B cell (primary cell): ENCODE measurements around the gene ZNF669. TPM values are rescaled to one million over a fixed set of nuclear protein-coding genes. Genes with fewer than 3 reads are reported as not detected.

Experiments used
- ATAC-seq: fragments of 200-7000 bp; cut with Tn5 transposase; one replicate; pipeline ENCODE4 v1.10.0; 2021; ENCODE audit warnings: low read depth, mild to moderate bottlenecking, moderate number of reproducible peaks, moderate library complexity
- CTCF ChIA-PET: fragments of 350-600 bp; sonication (Branson Sonifier 250); formaldehyde crosslinking; loops from one replicate; lab custom pipeline; 2021; ENCODE audit warnings: antibody characterized with exemption, inconsistent platforms; lab: Charles Lee
- POLR2A ChIA-PET: fragments of 350-600 bp; sonication (Branson Sonifier 250); formaldehyde crosslinking; loops from one replicate; lab custom pipeline; 2021; ENCODE audit warnings: antibody characterized with exemption; lab: Charles Lee
- DNase-seq: peaks from one replicate; pipeline ENCODE4 v3.0.0; 2013
- H2AFZ ChIP-seq: 2 replicates; pipeline ENCODE4 v1.6.1; 2012; ENCODE audit warnings: mild to moderate bottlenecking, low read depth, low read length; ENCODE audit not compliant: insufficient read depth, poor library complexity, severe bottlenecking
- H3K27ac ChIP-seq, 2 donors: 1 replicate in 1 of 2; 2 replicates in 1 of 2; pipeline ENCODE4 v1.5.1; 2012 to 2013; ENCODE audit warnings: low read length in 2 of 2, mild to moderate bottlenecking in 2 of 2, moderate library complexity in 1 of 2
- H3K27me3 ChIP-seq, 4 experiments: fragments of 200-600 bp in 1 of 4; sonication (generic) in 1 of 4; replicated peaks in 1 of 4; 1 replicate in 2 of 4; 2 replicates in 2 of 4; pipeline versions ENCODE4 v1.6.1 to v1.7.0; 2013 to 2016; ENCODE audit warnings: low read length in 3 of 4, mild to moderate bottlenecking in 2 of 4, mixed read lengths in 1 of 4, moderate library complexity in 1 of 4; ENCODE audit not compliant: insufficient read depth in 4 of 4, control insufficient read depth in 3 of 4; ENCODE audit errors: control extremely low read depth in 1 of 4
- H3K36me3 ChIP-seq, 2 experiments: replicated peaks in 1 of 2; 1 replicate in 1 of 2; 2 replicates in 1 of 2; pipeline versions ENCODE4 v1.6.1 to v1.7.1; 2013; ENCODE audit warnings: low read length in 1 of 2; ENCODE audit not compliant: insufficient read depth in 2 of 2, control insufficient read depth in 1 of 2; ENCODE audit errors: control extremely low read depth in 1 of 2, extremely low read depth in 1 of 2
- H3K4me1 ChIP-seq, 2 donors: fragments of 200-600 bp in 1 of 2; sonication (generic) in 1 of 2; 1 replicate in 1 of 2; 2 replicates in 1 of 2; pipeline versions ENCODE4 v1.5.1 to v1.6.1; 2013 to 2017; ENCODE audit warnings: low read length in 2 of 2; ENCODE audit not compliant: control insufficient read depth in 2 of 2, insufficient read depth in 2 of 2
- H3K4me2 ChIP-seq: replicated peaks from 2 replicates; pipeline ENCODE3; 2012; ENCODE audit warnings: mild to moderate bottlenecking, low read depth, low read length; ENCODE audit not compliant: poor library complexity, severe bottlenecking
- H3K4me3 ChIP-seq, 5 experiments: fragments of 200-600 bp in 1 of 5; sonication (generic) in 1 of 5; 1 replicate in 3 of 5; 2 replicates in 2 of 5; pipeline versions ENCODE4 v1.5.1 to v1.7.0; 2011 to 2016; ENCODE audit warnings: low read length in 4 of 5, mild to moderate bottlenecking in 4 of 5, low read depth in 2 of 5, control low read depth in 1 of 5, moderate library complexity in 1 of 5; ENCODE audit not compliant: insufficient read depth in 1 of 5; ENCODE audit errors: control extremely low read depth in 1 of 5, extremely low read depth in 1 of 5
- H3K79me2 ChIP-seq: fragments of 200-600 bp; sonication (generic); one replicate; pipeline ENCODE4 v1.6.0; 2016; ENCODE audit warnings: low read length; ENCODE audit not compliant: control insufficient read depth, insufficient read depth
- H3K9ac ChIP-seq: fragments of 200-600 bp; sonication (generic); 2 replicates; pipeline ENCODE4 v1.6.1; 2017; ENCODE audit warnings: mild to moderate bottlenecking, low read length, moderate library complexity
- H3K9me3 ChIP-seq, 3 donors: one replicate each; pipeline versions ENCODE4 v1.6.1 to v1.7.1; 2013; ENCODE audit warnings: low read length in 2 of 3; ENCODE audit not compliant: control insufficient read depth in 2 of 3, insufficient read depth in 1 of 3; ENCODE audit errors: control extremely low read depth in 1 of 3
- H4K20me1 ChIP-seq: 2 replicates; pipeline ENCODE4 v1.6.0; 2012; ENCODE audit warnings: mild to moderate bottlenecking, low read length; ENCODE audit not compliant: insufficient read depth, control insufficient read depth, poor library complexity, severe bottlenecking
- H3K27ac Mint-ChIP-seq: one replicate; pipeline ENCODE4 v1.8.0; 2021; ENCODE audit warnings: mixed read lengths
- H3K27me3 Mint-ChIP-seq: one replicate; pipeline ENCODE4 v1.8.0; 2021; ENCODE audit warnings: mixed read lengths
- H3K4me1 Mint-ChIP-seq: one replicate; pipeline ENCODE4 v1.8.0; 2021; ENCODE audit warnings: mixed read lengths
- H3K4me3 Mint-ChIP-seq: one replicate; pipeline ENCODE4 v1.8.0; 2021; ENCODE audit warnings: mixed read lengths
- H3K9me3 Mint-ChIP-seq: one replicate; pipeline ENCODE4 v1.8.0; 2022; ENCODE audit warnings: mixed read lengths; ENCODE audit not compliant: insufficient read depth
- CTCF ChIP-seq: fragments of 200-600 bp; IDR thresholded peaks from one replicate; pipeline ENCODE4 v1.8.0; 2022; ENCODE audit warnings: antibody characterized with exemption, mild to moderate bottlenecking
- EZH2 ChIP-seq: IDR thresholded peaks from 2 replicates; pipeline ENCODE4 v1.6.1; 2012; ENCODE audit warnings: borderline replicate concordance, low read depth, mild to moderate bottlenecking, moderate library complexity, low read length; ENCODE audit not compliant: insufficient read depth, poor library complexity, severe bottlenecking
- WGBS: methylation state at CpG from one replicate; pipeline ENCODE4 v1.1.5; 2013; ENCODE audit warnings: missing lambda C conversion rate; ENCODE audit not compliant: insufficient coverage; 5-methylcytosine and 5-hydroxymethylcytosine counted together
- intact Hi-C: fragments of 100-400 bp; cut with micrococcal nuclease; formaldehyde crosslinking; loops from one replicate; pipeline ENCODE4 v1.10.0; 2022
- polyA plus RNA-seq: library from polyadenylated mRNA; depleted of rRNA; stranded (reverse); fragments of >200 nt; gene quantifications from 2 replicates; pipeline ENCODE4 v1.2.3, GENCODE V29; 2012
- total RNA-seq, 2 donors: library from RNA; stranded (reverse); fragments of 120-200 nt in 1 of 2; gene quantifications; 1 replicate in 1 of 2; 2 replicates in 1 of 2; pipeline versions ENCODE4 v1.2.3 to v1.2.4, GENCODE V29; 2013 to 2022

The ZNF669 gene
- total and polyA plus RNA-seq, 2 donors (not counting 1 experiment from before 2014, with no cell fraction given) = 16.3 to 20.8 TPM

DNA sequence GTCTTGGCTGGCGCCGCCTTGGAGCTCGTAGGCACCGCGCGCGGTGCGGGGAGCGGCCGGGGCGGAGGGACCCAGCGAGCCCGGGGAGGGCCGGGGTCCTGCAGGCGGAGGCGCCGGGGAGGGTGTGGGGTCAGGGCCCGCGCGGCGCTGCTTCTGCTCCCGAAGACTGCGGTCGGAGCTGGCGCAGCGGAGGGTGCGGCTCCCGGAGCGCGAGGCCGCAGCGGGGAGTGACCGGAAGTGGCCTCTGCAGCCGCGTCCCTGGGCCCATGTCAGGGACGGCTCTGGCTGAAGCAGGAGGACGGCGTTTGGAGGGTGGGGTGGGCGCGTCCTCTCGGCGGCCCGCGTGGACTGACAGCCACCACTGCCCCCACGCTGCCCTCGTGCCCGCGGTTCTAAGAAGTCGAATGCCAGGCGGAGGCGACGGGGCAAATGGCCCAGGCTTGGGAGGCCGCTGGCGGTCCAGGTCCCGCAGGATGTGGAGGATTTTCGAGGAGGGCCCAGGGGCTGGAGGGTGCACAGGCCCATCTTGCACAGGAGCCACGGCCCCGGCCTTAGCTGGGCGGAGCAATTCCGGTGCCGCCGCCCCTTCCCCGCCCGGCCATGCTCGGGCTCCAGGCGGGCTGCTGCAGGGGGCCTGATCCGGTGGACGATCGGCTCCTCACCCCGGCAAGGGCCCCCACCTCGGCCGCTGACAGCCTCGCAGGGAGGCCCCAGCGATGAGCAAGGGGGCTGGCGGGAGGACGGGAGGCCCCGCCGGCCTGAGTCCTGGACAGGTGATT lies 7.7 kb upstream of the ZNF669 start:
- Histone ChIP-seq H3K9ac (peak overlapping the region; percentile 64), H3K4me2 (peak overlapping the region; percentile 97), H2AFZ (peak overlapping the region; percentile 76), H3K9me3 (peaks cover 0 to 26% (median 0%) of the 10 kb centered on the region in 3 donors), H3K79me2 (no peaks in the 10 kb centered on the region), H3K36me3 (no peaks in the 10 kb centered on the region), H3K27me3 (peaks cover 0 to 50% (median 22%) of the 10 kb centered on the region in 4 experiments), H3K27ac (no peak overlapping the region), H4K20me1 (no peaks in the 10 kb centered on the region), H3K4me3 (peak overlapping the region in 4 of 5 experiments; percentile 28 to 64 (median 46)), H3K4me1 (peaks cover 12 to 16% of the 10 kb centered on the region in 2 donors)
- H3K9me3 Mint-ChIP-seq = peaks cover 2% of the 10 kb centered on the region
- CTCF ChIA-PET = no interaction called here
- DNase-seq (peak; percentile 44), ATAC-seq (peak; percentile 50)
- peak overlapping the region; percentile 74 for H3K4me3 Mint-ChIP-seq
- POLR2A ChIA-PET = no interaction called here
- H3K4me1 Mint-ChIP-seq = peaks cover 8% of the 10 kb centered on the region
- intact Hi-C loops = no loop called here
- peaks cover 41% of the 10 kb centered on the region for H3K27me3 Mint-ChIP-seq
- WGBS = 7% methylated on average over 78 of the region's 78 CpGs
- TF ChIP-seq CTCF (no peak), EZH2 (peak; percentile 78)
- H3K27ac Mint-ChIP-seq = no peak overlapping the region

- Histone ChIP-seq H3K27ac (no peak overlapping the region), H3K36me3 (no peaks in the 10 kb centered on the region), H4K20me1 (no peaks in the 10 kb centered on the region), H2AFZ (peak overlapping the region; percentile 76), H3K9ac (peak overlapping the region; percentile 64), H3K9me3 (peaks cover 0 to 26% (median 0%) of the 10 kb centered on the region in 3 donors), H3K4me3 (peak overlapping the region in 4 of 5 experiments; percentile 25 to 64 (median 46)), H3K4me2 (peak overlapping the region; percentile 97), H3K27me3 (peaks cover 0 to 50% (median 22%) of the 10 kb centered on the region in 4 experiments), H3K4me1 (peaks cover 12 to 16% of the 10 kb centered on the region in 2 donors), H3K79me2 (no peaks in the 10 kb centered on the region)
- WGBS = 1% methylated on average over 62 of the region's 62 CpGs
- peaks cover 8% of the 10 kb centered on the region for H3K4me1 Mint-ChIP-seq
- ATAC-seq (peak; percentile 31), DNase-seq (no peak)
- peaks cover 2% of the 10 kb centered on the region for H3K9me3 Mint-ChIP-seq
- peak overlapping the region; percentile 87 for H3K4me3 Mint-ChIP-seq
- intact Hi-C loops = no loop called here
- no peak for TF ChIP-seq CTCF
- peak; percentile 89 for TF ChIP-seq EZH2
- POLR2A ChIA-PET = no interaction called here
- CTCF ChIA-PET = no interaction called here
- peaks cover 42% of the 10 kb centered on the region for H3K27me3 Mint-ChIP-seq
- peak overlapping the region; percentile 50 for H3K27ac Mint-ChIP-seq
Observed at GRCh38 chr1:247111259-247111699, 7.1 kb upstream of the ZNF669 start.
